ENCODE results near the gene M6PR. TPM values are rescaled to one million over a fixed set of nuclear protein-coding genes. Genes with fewer than 3 reads are reported as not detected.

The M6PR gene
- total and polyA plus RNA-seq, 2 of the 8 experiments (the other 6 are each of a cell fraction or from before 2014, with no cell fraction given), result 106 to 122 TPM

DNA sequence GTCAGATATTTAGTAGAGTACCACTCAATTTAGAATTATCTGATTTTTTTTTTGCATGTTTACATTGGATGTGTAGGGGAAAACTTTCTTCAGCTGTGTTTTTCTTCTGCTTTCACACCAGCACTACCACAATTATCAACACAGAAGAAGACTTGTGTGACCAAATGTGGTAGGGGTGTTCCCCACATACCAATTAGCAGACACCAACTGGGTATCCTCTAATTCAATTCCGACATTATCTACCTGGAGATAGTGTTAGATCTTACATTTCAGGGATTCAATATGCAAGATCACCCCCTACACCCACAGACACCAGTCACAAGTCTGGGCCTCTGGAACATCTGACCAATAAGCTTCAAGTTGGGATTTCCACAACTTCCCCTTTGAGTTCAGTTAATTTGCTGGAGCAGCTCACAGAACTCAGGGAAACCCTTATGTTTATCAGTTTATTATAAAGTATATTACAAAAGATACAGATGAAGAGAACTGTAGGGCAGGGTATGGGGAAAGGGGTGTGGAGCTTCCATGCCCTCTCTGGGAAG lies 35.8 kb upstream of the M6PR start:
- no peak for FAIRE-seq
- WGBS, 2 experiments (ENCODE audit: extremely low coverage in 1 of 2, insufficient coverage in 1 of 2, insufficient read length in 1 of 2, insufficient replicate concordance in 2 of 2, low coverage in 1 of 2, low lambda C conversion rate in 2 of 2, missing lambda C conversion rate in 1 of 2), result 94% methylated on average over 1 of the region's 1 CpG; no CpG with 5 or more reads in 1 of the 2 experiments

More for the DNA sequence above, 35.8 kb upstream of the M6PR start:
- Histone ChIP-seq H3K36me3 (ENCODE audit: control insufficient read depth in 2 of 4, insufficient read depth in 4 of 4, low read length in 3 of 4) (no peaks in the 10 kb centered on the region), H3K27ac (ENCODE audit: low read depth, low read length) (no peak overlapping the region), H2BK20ac (ENCODE audit: low read length) (no peak overlapping the region), H3K79me2 (ENCODE audit: control insufficient read depth in 1 of 2, insufficient read depth in 2 of 2, low read length in 2 of 2) (no peaks in the 10 kb centered on the region), H2BK15ac (ENCODE audit: low read length) (no peak overlapping the region), H3K27me3 (replicated peaks in 1 of 4; ENCODE audit: control insufficient read depth in 3 of 4, extremely low read depth in 1 of 4, insufficient read depth in 3 of 4, low read length in 3 of 4) (no peaks in the 10 kb centered on the region), H2BK120ac (replicated peaks; ENCODE audit: low read depth, low read length) (no peak overlapping the region), H2BK12ac (ENCODE audit: low read depth, low read length) (no peak overlapping the region), H3K4me1 (replicated peaks in 1 of 4; ENCODE audit: control insufficient read depth in 3 of 4, insufficient read depth in 4 of 4, low read length in 3 of 4) (no peaks in the 10 kb centered on the region), H2AK5ac (ENCODE audit: low read depth, low read length) (no peak overlapping the region), H3K79me1 (ENCODE audit: low read depth, low read length) (no peaks in the 10 kb centered on the region), H3K23me2 (ENCODE audit: low read depth, low read length) (no peaks in the 10 kb centered on the region), H4K91ac (replicated peaks; ENCODE audit: insufficient read length, low read length) (no peak overlapping the region), H3K56ac (replicated peaks; ENCODE audit: insufficient read length, low read depth, low read length) (no peak overlapping the region), H3K23ac (ENCODE audit: insufficient read length) (no peak overlapping the region), H3K4ac (replicated peaks; ENCODE audit: insufficient read length, low read depth, low read length) (no peak overlapping the region), H2AFZ (ENCODE audit: low read length) (no peak overlapping the region), H3K18ac (ENCODE audit: extremely low read depth, low read length) (no peak overlapping the region), H4K8ac (ENCODE audit: extremely low read depth, insufficient read depth, low read length) (no peak overlapping the region), H2BK5ac (ENCODE audit: low read depth, low read length) (no peak overlapping the region), H3K14ac (ENCODE audit: insufficient read length) (no peak overlapping the region), H3K9me3 (ENCODE audit: insufficient read depth in 2 of 2, low read depth in 1 of 2, low read length in 1 of 2) (no peaks in the 10 kb centered on the region), H4K5ac (ENCODE audit: insufficient read length, low read depth, low read length) (no peak overlapping the region), H4K20me1 (replicated peaks in 1 of 2; ENCODE audit: control insufficient read depth in 1 of 2, insufficient read depth in 2 of 2, low read length in 2 of 2) (no peaks in the 10 kb centered on the region), H3K4me2 (ENCODE audit: insufficient read depth in 1 of 2, low read depth in 2 of 2, low read length in 2 of 2) (no peak overlapping the region), H3K4me3 (ENCODE audit: extremely low read depth in 1 of 4, insufficient read depth in 2 of 4, low read depth in 3 of 4, low read length in 4 of 4) (no peak overlapping the region), H3K9ac (replicated peaks in 1 of 4; ENCODE audit: extremely low read depth in 1 of 4, low read depth in 3 of 4, low read length in 3 of 4) (no peak overlapping the region)
- no peak for DNase-seq (ENCODE audit: low read depth in 1 of 2, low spot score in 2 of 2)
- TF ChIP-seq FOSL1 (IDR thresholded peaks at IDR 0.05; ENCODE audit: insufficient read depth, low read depth, low read length) (no peak), ASH2L (IDR thresholded peaks at IDR 0.05; ENCODE audit: low read length) (no peak)
- CTCF ChIA-PET (ENCODE audit: partially characterized antibody), result interaction anchor here (1.3 kb wide), 3 partner anchors 36 to 64 kb away, joined by 3 to 5 read pairs (median 4); partner anchors contain the start of gene M6PR
- POLR2A ChIA-PET (ENCODE audit: partially characterized antibody), result no interaction called here

Data from H1 (cell line).